Measurements from ENCODE around the gene CTTNBP2NL. TPM values are rescaled to one million over a fixed set of nuclear protein-coding genes. Genes with fewer than 3 reads are reported as not detected.
"Not testable (repeated sequence)": the region's sequence is repeated elsewhere in the genome, so short reads cannot be mapped to it uniquely, and the experiment has no call there.

The CTTNBP2NL gene
- total RNA-seq, 1 donor from 2014 or later: 1.0 TPM

DNA sequence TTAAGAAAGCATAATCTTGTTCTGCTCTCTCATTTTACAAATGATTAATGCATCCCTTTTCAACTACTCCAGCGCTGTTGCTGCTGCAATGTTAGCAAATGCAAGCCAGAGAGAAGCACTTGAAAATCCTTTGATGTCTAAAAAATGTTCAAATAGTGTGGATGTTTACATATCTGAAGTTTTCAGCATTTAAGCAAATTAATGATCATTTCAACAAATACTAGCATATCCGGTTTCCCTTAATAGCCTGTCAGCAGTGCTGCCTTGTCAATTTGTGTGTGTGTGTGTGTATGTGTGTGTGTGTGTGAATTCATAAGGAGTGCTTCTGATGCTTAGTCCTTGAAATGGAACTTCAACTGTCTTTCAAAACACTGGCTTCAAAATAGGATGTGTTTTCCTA lies 64.6 kb downstream of the CTTNBP2NL start:
- intact Hi-C loops (cut with micrococcal nuclease): no loop called here

DNA sequence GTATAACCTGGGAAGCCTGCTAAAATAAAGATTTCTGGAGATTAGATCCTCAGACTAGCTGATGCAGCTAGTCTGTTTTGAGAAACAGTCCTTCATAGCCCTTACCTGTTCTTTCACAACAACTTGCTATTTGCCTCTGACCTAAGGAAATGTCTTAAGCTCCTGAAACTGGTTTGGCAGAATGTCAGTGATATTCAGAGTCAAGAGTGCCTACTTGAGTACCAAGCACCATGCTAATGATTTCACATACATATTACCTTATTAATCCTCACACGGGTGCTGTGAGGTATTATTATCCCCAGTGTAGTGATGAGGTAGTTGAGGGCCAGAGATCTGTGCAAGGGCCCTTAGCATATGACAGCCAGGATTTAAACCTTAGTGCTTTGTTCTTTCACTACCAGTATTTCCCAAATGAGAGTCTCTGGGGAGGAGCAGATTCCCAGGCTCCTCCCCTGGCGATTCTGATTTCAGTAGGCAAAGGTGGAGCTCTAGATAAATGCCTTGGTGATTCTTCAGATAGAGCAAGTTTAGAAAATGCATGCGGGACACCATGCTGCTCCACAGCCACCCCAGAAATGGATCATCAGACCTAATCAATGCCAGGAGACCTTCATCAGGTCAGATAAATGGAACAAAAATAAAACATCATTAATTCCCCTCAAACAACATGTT lies 65.3 kb downstream of the CTTNBP2NL start:
- intact Hi-C loops (cut with micrococcal nuclease): no loop called here

DNA sequence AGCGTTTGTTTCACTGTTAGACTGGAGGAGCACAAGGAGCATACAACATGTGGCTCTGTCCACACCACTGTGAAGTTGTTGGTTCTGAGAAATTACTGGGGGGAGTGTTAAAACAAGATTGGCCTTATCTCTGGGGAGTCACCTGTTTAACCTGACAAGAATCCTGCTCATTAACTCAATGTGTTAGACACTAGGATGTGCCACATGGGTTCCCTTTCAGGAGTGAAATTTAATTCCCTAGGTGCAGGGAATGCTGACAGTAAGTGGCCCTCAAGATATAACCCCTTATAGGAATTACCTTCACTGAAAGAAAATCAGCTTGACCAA lies 66.9 kb downstream of the CTTNBP2NL start:
- intact Hi-C loops (cut with micrococcal nuclease): no loop called here

DNA sequence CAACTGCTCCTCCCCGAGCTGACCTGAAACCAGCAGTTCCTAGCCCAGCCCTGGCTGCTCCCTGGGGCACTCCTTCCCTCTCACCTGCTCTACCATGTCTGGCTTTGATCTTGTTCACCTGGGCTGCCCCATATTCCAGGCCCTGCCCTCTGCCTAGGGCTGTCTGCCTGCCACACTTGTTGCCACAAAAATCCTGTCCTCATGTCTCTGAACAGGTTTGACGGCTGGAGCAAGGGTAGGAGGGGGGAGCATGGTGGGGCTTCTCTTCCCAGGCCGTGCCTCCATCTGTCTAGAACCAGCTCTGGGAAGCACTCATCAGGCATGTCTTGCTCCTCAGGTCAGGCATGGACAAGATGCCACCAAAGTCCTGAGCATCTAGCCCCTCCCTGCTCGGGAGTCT lies 68.5 kb downstream of the CTTNBP2NL start:
- intact Hi-C loops (cut with micrococcal nuclease): no loop called here

DNA sequence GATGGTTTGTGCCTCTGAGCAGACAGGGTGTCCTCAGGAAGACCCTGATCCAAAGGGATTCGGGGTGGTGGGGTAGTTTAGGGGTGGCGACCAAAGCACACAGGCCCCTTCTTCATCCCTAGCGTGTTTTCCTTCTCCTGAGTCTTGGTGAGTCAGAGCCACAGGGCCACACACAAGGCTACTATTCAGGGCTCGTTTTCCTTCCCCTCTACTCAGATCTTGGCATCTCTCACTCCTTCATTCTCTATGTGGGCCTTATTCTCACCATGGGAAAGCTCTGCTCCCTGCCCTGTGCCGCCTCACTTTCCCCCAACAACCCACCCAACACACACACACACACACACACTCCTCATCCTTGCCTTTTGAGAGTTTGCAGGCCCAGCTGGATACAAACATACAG lies 69.1 kb downstream of the CTTNBP2NL start:
- intact Hi-C loops (cut with micrococcal nuclease): no loop called here

DNA sequence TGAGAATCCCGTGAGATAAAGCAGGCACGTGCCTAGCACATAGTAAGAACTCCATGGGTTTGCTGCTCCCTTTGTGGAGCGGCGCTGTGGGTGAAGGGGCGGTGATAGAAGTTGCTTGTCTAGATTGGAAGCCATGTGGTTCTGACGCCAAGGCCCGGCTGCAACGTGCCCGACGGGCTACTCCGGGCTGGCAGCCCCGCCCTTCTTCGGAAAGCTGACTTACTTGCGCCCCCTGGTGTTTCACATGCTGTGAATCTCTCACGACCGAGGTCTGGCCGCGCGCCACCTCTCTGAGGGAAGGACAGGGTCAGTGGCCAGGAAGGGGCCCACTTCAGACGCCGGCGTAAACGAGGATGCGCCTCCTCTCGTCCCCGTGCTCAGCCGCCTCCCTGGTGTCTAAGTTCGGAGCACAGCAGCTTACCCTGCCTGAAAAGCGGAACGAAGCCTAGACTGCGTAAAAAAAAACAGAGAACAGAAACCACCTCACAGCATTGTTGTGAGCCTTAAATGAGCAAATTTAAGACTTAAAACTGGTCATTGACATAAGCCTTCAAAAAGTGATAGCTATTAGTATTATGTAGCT lies 70.2 kb downstream of the CTTNBP2NL start:
- intact Hi-C loops (cut with micrococcal nuclease): loop anchor here (1.0 to 2.0 kb wide), 2 partner anchors 75 to 153 kb away; partner anchors contain the start of genes CAPZA1 and ST7L

DNA sequence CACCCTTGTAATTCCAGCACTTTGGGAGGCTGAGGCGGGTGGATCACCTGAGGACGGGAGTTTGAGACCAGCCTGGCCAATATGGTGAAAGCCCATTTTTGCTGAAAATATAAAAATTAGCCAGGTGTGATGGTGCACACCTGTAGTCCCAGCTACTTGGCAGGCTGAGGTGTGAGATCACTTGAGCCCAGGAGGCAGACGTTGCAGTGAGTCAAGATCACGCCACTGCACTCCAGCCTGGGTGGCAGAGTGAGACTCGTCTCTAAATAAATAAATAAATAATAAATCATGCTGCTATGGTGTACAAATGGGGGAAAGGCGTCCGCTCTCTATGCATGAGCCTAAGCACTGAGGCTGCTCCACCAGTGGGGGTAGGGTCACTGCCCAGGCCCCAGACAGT lies 74.3 kb downstream of the CTTNBP2NL start:
- intact Hi-C loops (cut with micrococcal nuclease): not testable (repeated sequence)

DNA sequence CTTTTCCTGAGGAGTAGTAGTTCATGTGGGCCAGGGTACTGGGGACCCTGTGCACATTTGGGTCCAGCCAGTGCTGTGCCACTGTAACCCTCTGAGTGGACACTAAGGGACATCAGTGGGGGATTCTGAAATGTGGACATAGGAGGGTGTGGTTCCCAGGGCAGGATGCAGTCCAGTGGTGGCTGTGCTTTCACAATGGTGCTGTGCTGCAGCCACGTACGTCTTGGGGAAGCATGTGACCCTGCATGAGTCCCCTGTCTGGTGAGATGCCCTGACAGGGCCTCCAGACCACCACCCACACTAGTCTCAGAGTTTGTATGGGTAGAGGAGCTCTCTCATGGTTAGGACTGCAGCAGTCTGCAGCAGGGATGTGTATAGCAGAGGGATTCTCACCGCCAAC lies 75.0 kb downstream of the CTTNBP2NL start:
- intact Hi-C loops (cut with micrococcal nuclease): no loop called here

DNA sequence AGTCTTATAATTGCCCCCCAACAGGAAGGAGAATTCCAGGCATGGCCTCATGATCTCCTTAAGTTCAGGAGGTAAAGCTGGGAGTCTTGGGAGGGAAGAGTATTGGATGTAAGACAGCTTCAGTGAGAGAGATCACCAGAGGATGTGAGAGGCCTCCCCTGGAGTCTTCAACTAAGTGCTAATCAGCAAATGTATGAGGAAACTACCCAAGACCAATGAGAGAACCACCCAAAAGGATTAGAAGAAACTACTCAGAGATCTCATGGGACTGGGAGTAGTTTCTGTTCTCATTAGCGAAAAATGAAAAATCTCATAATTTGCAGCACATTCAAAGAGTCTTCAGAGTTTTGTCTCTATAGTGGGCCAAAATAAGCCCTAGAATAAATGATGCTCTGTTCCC lies 76.1 kb downstream of the CTTNBP2NL start:
- intact Hi-C loops (cut with micrococcal nuclease): no loop called here

DNA sequence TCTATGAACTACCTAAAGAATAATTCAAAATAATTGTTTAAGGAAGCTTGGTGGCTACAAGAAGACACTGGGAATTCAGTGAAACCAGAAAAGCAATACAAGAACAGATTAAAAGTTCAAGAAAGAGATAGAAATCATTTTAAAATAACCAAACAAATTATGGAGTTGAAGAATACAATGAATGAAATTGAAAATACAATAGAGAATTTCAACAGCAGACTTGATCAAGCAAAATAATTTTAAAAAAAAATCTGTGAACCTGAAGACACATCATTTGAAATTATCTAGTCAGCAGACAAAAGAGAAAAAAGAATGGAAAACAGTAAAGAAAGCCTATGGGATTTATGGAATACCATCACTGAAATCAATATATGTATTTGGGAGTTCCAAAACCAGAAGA lies 81.5 kb downstream of the CTTNBP2NL start:
- intact Hi-C loops (cut with micrococcal nuclease): no loop called here

DNA sequence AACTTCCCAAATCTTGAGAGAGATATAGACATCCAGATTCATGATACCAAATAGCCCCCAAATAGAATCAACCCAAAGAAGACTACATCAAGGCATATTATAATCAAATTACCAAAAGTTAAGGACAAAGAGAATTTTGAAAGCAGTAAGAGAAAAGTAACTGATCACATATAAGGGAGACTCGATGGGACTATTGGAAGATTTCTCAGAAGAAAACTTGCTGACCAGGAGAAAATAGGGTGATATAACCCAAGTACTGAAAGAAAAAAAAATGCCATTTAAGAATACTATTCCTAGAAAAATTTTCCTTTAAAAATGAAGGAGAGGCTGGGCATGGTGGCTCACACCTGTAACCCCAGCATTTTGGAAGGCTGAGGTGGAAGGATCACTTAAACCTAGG lies 82.3 kb downstream of the CTTNBP2NL start:
- intact Hi-C loops (cut with micrococcal nuclease): no loop called here

DNA sequence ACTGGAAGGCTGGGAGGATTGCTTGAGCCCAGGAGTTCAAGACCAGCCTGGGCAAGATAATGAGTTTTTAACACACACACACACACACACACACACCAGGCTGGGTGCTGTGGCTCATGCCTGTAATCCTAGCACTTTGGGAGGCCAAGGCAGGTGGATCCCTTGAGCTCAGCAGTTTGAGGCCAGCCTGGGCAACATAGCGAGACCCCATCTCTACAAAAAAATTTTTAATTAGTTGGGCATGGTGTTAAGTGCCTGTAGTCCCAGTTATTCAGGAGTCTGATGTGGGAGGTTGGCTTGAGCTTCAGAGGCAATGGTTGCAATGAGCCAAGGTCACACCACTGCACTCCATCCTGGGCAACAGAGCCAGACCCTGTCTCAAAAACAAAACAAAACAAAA lies 90.0 kb downstream of the CTTNBP2NL start:
- intact Hi-C loops (cut with micrococcal nuclease): not testable (repeated sequence)

DNA sequence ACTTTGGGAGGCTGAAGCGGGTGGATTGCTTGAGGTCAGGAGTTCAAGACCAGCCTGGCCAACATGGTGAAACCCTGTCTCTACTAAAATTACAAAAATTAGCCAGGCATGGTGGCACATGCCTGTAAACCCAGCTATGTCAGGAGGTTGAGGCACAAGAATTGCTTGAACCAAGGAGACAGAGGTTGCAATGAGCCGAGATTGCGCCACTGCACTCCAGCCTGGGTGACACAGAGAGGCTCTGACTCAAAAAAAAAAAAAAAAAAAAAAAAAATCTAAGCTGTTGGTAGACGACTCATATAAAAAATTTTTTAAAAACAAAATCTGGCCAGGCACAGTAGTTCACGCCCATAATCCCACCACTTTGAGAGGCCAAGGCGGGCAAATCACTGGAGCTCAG lies 91.7 kb downstream of the CTTNBP2NL start:
- intact Hi-C loops (cut with micrococcal nuclease): not testable (repeated sequence)

DNA sequence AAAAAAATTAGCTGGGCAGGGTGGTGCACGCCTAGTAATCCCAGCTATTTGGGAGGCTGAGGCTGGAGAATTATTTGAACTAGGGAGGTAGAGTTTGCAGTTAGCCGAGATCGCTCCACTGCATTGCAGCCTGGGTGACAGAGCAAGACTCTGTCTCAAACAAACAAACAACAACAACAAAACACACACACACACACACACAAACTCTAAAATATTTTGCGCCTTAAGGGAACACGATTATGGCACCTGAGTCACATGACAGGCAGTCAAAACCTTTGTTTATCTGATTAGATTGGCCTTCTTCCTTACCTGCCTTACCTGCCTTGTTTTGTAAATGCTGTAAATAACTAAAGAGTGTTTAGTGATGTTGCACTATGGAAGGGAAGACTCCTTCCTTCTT lies 92.1 kb downstream of the CTTNBP2NL start:
- intact Hi-C loops (cut with micrococcal nuclease): no loop called here

DNA sequence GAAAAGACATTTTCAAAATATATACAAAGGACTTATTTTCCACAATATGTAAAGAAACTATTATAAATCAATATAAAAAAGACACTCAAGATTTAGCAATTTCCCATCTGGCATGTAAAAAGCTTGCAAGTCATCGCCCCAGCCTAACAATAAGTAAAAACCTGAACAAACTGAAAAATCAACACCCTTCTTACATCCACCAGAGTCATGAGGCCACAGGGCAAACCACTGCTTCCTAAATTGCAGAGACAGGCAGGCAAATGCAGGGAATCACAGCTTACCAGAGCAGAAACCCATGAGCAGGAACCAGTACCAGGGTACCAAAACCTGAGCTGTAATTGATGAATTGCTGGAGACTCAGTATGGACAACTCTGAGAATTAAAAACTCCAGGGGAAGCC lies 96.1 kb downstream of the CTTNBP2NL start:
- intact Hi-C loops (cut with micrococcal nuclease): no loop called here

DNA sequence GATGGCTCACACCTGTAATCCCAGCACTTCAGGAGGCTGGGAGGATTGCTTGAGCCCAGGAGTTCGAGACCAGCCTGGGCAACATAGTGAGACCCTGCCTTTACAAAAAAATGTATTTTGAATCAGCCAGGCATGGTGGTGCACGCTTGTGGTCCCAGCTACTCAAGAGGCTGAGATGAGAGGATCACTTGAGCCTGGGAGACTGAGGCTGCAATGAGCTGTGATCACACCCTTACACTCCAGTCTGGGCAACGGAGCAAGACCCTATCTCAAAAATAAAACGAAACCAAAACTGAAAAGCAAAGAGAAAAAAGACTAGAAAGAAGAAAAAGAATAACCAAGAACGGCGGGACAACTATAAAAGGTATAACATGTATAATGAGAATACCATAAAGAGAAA lies 97.3 kb downstream of the CTTNBP2NL start:
- intact Hi-C loops (cut with micrococcal nuclease): no loop called here

DNA sequence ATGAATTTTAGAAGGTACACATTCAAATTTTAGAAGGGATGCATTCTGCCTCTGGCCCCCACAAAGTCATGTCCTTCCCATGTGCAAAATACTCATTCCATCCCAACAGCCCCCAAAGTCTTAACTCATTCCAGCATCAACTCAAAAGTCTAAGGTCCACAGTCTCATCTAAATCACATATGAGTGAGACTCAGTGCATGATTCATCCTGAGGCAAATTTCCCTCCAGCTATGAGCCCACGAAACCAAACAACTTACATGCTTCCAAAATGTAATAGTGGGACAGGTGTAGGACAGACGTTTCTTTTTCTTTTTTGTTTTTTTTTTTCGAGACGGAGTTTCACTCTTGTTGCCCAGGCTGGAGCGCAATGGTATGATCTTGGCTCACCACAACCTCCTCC lies 100.3 kb downstream of the CTTNBP2NL start:
- intact Hi-C loops (cut with micrococcal nuclease): no loop called here

DNA sequence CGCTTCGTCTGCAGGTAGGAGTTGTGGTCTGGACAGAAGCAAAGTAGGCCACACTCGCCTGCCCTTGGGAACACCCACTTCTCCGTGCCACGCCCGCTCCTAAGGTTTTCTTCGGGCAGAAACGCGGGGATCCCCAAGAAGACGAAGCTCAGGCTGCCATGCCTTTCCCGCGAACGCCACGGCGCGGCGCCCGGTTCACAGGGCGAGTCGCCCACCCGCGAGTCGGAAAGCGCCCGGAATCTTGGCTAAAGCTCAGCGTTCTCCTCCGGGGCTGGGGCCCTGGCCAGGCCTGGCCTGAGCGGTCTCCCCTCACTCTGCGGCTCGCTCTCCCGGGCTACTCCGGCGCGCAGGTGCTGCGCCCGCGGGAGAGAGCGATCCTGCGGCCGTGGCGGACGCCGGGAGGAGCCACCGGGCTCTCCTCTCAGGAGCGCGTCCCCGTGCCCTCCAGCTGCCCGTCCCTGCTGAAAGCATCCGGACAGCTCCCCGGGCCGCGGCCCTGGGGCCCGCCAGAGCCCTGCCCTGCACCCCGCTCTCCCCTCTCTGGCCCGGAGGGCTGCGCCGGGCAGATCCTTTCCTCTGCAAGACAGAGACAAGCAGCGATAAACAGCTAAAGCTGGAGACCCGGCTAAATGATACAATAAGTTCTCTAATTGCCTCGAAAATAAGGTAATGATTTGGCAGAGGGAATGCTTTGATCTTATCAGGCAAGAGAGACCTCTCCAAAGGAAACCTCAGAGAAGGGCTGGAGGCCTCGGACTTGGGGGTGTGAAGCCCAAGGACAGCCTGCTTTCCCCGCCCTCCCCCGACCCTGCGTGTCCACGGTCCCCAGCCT lies 106.0 kb downstream of the CTTNBP2NL start:
- intact Hi-C loops (cut with micrococcal nuclease): loop anchor here (2.0 to 5.0 kb wide), 2 partner anchors 110 to 205 kb away; partner anchors contain the start of gene RHOC

DNA sequence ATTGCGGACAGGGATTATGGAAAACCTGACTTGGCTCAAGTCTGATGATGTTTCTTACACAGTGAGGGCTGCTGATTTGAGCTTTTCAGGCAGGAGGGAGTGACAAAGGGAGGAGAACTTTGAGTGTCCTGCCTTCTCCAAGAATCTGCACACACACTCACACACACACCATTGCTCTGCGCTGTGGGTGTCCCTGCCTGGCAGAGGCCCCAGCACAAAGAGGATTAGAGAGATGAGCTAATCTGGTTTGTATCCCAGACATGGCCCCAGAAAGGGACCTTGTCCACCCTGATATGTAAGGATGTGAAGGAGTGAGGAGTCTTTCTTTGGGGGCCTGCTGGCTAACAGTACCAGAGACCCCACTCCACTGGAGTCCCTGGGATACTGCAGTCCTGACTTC lies 106.8 kb downstream of the CTTNBP2NL start:
- intact Hi-C loops (cut with micrococcal nuclease): loop anchor here (5.0 kb wide), 1 partner anchor 109 kb away; no protein-coding TSS in a partner anchor

DNA sequence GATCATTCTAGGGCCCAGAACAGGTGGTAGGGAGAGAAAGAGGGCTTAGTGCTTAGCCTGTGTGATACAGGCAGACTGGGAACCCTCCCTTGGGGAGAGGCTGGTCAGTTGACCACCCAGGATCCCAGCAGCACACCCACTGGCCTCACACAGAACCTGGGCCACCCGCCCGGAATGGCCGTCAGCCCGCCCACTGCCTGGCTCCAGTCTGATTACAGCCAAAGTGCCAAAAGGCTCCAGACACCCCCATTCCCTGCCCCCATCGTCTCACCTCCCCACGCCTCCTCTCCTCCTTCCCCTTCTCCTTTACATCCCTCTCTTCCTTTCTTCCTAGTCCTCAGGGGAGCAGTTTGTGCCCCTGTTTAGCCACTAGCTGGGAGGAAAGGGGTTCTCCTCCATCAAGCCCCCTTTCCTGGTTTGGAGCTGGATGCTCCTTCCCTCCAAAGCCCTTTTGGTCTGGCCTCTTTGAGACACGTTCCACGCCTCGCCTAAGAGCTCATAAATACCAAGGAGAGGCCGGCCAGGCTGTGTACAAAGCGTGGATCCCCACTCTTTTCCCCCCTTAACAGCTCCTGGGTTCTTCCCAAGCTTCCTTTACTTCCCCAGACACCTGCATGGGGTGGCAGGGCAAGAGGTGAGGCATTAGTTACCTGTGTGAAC lies 108.1 kb downstream of the CTTNBP2NL start:
- intact Hi-C loops (cut with micrococcal nuclease): loop anchor here (5.0 kb wide), 1 partner anchor 108 kb away; no protein-coding TSS in a partner anchor

DNA sequence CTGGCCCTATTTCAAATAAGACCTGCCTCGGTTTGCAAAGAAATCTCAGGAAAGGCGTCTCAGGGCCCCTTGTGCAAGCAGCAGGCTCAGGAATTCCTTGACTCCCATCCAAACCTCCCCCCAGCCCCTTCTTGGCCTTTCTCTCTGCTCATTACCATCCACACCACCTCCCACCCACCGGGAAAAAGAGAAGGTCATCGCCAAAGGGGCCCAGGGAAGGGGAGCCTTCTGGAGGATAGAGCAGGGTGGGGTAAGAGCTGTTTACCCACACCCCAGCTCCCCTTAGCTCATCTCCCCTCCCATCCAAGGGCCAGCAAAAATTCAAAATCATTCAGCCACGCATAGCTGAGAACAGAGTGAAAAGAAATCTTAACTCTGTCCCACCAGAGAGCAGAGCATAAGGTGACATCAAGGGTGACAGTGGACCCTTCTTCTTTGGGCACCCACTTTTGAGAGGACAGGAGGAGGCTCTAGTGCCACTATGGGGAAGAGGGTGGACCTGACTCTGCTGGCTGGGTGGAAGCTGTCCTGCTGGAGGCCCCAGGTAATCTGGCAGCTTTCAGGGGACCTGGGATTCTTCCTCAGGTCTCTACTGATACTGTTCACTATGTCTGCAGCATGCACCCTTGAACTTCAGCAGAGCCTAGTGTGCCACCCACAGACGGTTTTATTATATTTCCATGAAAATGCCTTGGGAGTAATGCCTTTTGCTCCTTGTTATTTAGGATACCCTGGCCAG lies 108.8 kb downstream of the CTTNBP2NL start:
- intact Hi-C loops (cut with micrococcal nuclease): loop anchor here (5.0 kb wide), 1 partner anchor 107 kb away; no protein-coding TSS in a partner anchor
